BJ (cell line): ENCODE data around the gene LRRC8B. TPM values are rescaled to one million over a fixed set of nuclear protein-coding genes. Genes with fewer than 3 reads are reported as not detected.

Experiments
- CTCF ChIA-PET: fragments of 350-600 bp; formaldehyde crosslinking; extraction: SDS; loops from one replicate; lab custom pipeline; 2021; ENCODE audit warnings: antibody characterized with exemption, inconsistent platforms; lab: Yijun Ruan, JAX
- POLR2A ChIA-PET: fragments of 300-600 bp; sonication (Branson Sonifier 250); formaldehyde crosslinking; extraction: SDS; loops from one replicate; lab custom pipeline; 2021; ENCODE audit warnings: antibody characterized with exemption; lab: Charles Lee
- DNase-seq: peaks from one replicate; pipeline ENCODE4 v3.0.0-alpha.2; 2011; ENCODE audit warnings: low read depth
- H3K27me3 ChIP-seq: 2 replicates; pipeline ENCODE4 v1.6.0; 2011; ENCODE audit warnings: low read length; ENCODE audit not compliant: control insufficient read depth, insufficient read depth
- H3K36me3 ChIP-seq: 2 replicates; pipeline ENCODE4 v1.5.1; 2011; ENCODE audit warnings: low read length; ENCODE audit not compliant: control insufficient read depth, insufficient read depth
- H3K4me3 ChIP-seq: 2 replicates; pipeline ENCODE4 v1.5.1; 2011; ENCODE audit warnings: low read depth, mild to moderate bottlenecking, control low read depth, low read length
- CTCF ChIP-seq: IDR thresholded peaks from 2 replicates; pipeline ENCODE4 v1.5.1; 2011; ENCODE audit warnings: low read depth, mild to moderate bottlenecking, control low read depth, inconsistent platforms, low read length, moderate library complexity; ENCODE audit not compliant: insufficient read depth
- polyA plus RNA-seq: library from polyadenylated mRNA; depleted of rRNA; stranded (reverse); fragments of >200 nt; gene quantifications from 2 replicates; pipeline ENCODE4 v1.2.3, GENCODE V29; 2011

Gene LRRC8B
- polyA plus RNA-seq, 1 experiment: 0.22 TPM

GRCh38 chr1:89566761-89567174, 42.1 kb downstream of the LRRC8B start:
- CTCF ChIA-PET: interaction anchor here (1.3 to 2.0 kb wide), 3 partner anchors 13 to 196 kb away, joined by 3 to 5 read pairs (median 3); no protein-coding TSS in a partner anchor
- Histone ChIP-seq H3K36me3 (no peaks in the 10 kb centered on the region), H3K27me3 (no peaks in the 10 kb centered on the region), H3K4me3 (no peak overlapping the region)
- no peak for DNase-seq
- POLR2A ChIA-PET: no interaction called here
- TF ChIP-seq CTCF: no peak

GRCh38 chr1:89567797-89568196, 43.2 kb downstream of the LRRC8B start:
- TF ChIP-seq CTCF: no peak
- no peak overlapping the region for H3K4me3 ChIP-seq
- no peak for DNase-seq
- POLR2A ChIA-PET: no interaction called here
- no peaks in the 10 kb centered on the region for H3K27me3 ChIP-seq
- no peaks in the 10 kb centered on the region for H3K36me3 ChIP-seq
- CTCF ChIA-PET: interaction anchor here (1.6 kb wide), 1 partner anchor 195 kb away, joined by 3 read pairs; no protein-coding TSS in a partner anchor

GRCh38 chr1:89573410-89573809, 48.8 kb downstream of the LRRC8B start:
- H3K4me3 ChIP-seq: no peak overlapping the region
- ChIA-PET CTCF (no interaction called here), POLR2A (no interaction called here)
- H3K36me3 ChIP-seq: no peaks in the 10 kb centered on the region
- H3K27me3 ChIP-seq: no peaks in the 10 kb centered on the region
- TF ChIP-seq CTCF: no peak
- DNase-seq: no peak

- Histone ChIP-seq H3K4me3 (no peak overlapping the region), H3K36me3 (no peaks in the 10 kb centered on the region), H3K27me3 (no peaks in the 10 kb centered on the region)
- TF ChIP-seq CTCF: no peak
- ChIA-PET POLR2A (interaction anchor here (0.6 kb wide), 1 partner anchor 133 kb away, joined by 4 read pairs; no protein-coding TSS in a partner anchor), CTCF (interaction anchor here (0.7 to 0.8 kb wide), 2 partner anchors 20 to 689 kb away, joined by 4 read pairs; no protein-coding TSS in a partner anchor)
- DNase-seq: no peak
These were observed 50.0 kb downstream of the LRRC8B start for GRCh38 chr1:89574621-89575020.

GRCh38 chr1:89575207-89575606, 50.6 kb downstream of the LRRC8B start:
- no peak overlapping the region for H3K4me3 ChIP-seq
- ChIA-PET POLR2A (no interaction called here), CTCF (interaction anchor here (0.8 kb wide), 1 partner anchor 20 kb away, joined by 4 read pairs; no protein-coding TSS in a partner anchor)
- TF ChIP-seq CTCF: no peak
- H3K27me3 ChIP-seq: no peaks in the 10 kb centered on the region
- H3K36me3 ChIP-seq: no peaks in the 10 kb centered on the region
- no peak for DNase-seq
